OCI-LY7 (cell line): Measurements from ENCODE around the gene TM6SF1. TPM values are rescaled to one million over a fixed set of nuclear protein-coding genes. Genes with fewer than 3 reads are reported as not detected.
"Not testable (repeated sequence)": the region's sequence is repeated elsewhere in the genome, so short reads cannot be mapped to it uniquely, and the experiment has no call there.

Source experiments
- BruUV-seq: library from RNA; stranded (reverse); fragments of 400-500 nt; replicated peaks from 2 replicates; lab custom pipeline; 2021; lab: Mats Ljungman, UMichigan
- CTCF ChIA-PET: fragments of 300-600 bp; sonication (Branson Sonifier 250); formaldehyde crosslinking; loops from one replicate; lab custom pipeline; 2022; ENCODE audit warnings: antibody characterized with exemption; ENCODE audit not compliant: unreplicated experiment; lab: Charles Lee
- POLR2A ChIA-PET: fragments of 300-600 bp; sonication (Branson Sonifier 250); formaldehyde crosslinking; loops from one replicate; lab custom pipeline; 2022; ENCODE audit warnings: antibody characterized with exemption; lab: Charles Lee
- DNase-seq: peaks from one replicate; pipeline ENCODE4 v3.0.0-alpha.2; 2015; ENCODE audit warnings: low spot score
- H2AFZ ChIP-seq: fragments of 200-600 bp; sonication (generic), shearing (Covaris generic); 2 replicates; pipeline ENCODE4 v1.6.1; 2014; ENCODE audit warnings: mild to moderate bottlenecking, antibody characterized with exemption, low read length, moderate library complexity
- H3K27ac ChIP-seq: fragments of 200-600 bp; sonication (generic); 2 replicates; pipeline ENCODE4 v1.5.1; 2014; ENCODE audit warnings: mixed run types, low read depth, mild to moderate bottlenecking, moderate library complexity, low read length, inconsistent platforms; ENCODE audit not compliant: poor library complexity, severe bottlenecking
- H3K36me3 ChIP-seq: fragments of 200-600 bp; sonication (generic); 2 replicates; pipeline ENCODE4 v1.6.1; 2014; ENCODE audit warnings: mild to moderate bottlenecking, antibody characterized with exemption, low read length, moderate library complexity, mixed read lengths; ENCODE audit not compliant: insufficient read depth
- H3K4me1 ChIP-seq: fragments of 200-600 bp; sonication (generic); 2 replicates; pipeline ENCODE4 v1.5.1; 2014; ENCODE audit warnings: mild to moderate bottlenecking, low read length; ENCODE audit not compliant: insufficient read depth, poor library complexity, severe bottlenecking
- H3K4me2 ChIP-seq: fragments of 200-600 bp; sonication (generic); 2 replicates; pipeline ENCODE4 v1.6.1; 2014; ENCODE audit warnings: mild to moderate bottlenecking, low read length
- H3K4me3 ChIP-seq: fragments of 200-600 bp; sonication (generic); 2 replicates; pipeline ENCODE4 v1.5.1; 2014; ENCODE audit warnings: mild to moderate bottlenecking, low read depth, low read length; ENCODE audit not compliant: poor library complexity, severe bottlenecking
- H3K79me2 ChIP-seq: fragments of 200-600 bp; sonication (generic); 2 replicates; pipeline ENCODE4 v1.6.1; 2016; ENCODE audit warnings: low read depth, mild to moderate bottlenecking, low read length, moderate library complexity, mixed read lengths; ENCODE audit not compliant: insufficient read depth
- H3K9me2 ChIP-seq: fragments of 200-600 bp; sonication (generic); 2 replicates; pipeline ENCODE4 v1.6.1; 2016; ENCODE audit warnings: mild to moderate bottlenecking, low read length, mixed read lengths; ENCODE audit not compliant: insufficient read depth
- H3K9me3 ChIP-seq: fragments of 200-600 bp; sonication (generic); 2 replicates; pipeline ENCODE4 v1.6.1; 2014; ENCODE audit warnings: mild to moderate bottlenecking, mixed run types, low read length, mixed read lengths
- H4K20me1 ChIP-seq: fragments of 200-600 bp; sonication (generic); 2 replicates; pipeline ENCODE4 v1.6.1; 2014; ENCODE audit warnings: mild to moderate bottlenecking, antibody characterized with exemption, low read length, moderate library complexity, mixed read lengths; ENCODE audit not compliant: insufficient read depth
- CTCF ChIP-seq: fragments of 200-600 bp; sonication (generic); conservative IDR thresholded peaks from 2 replicates; pipeline ENCODE4 v1.5.1; 2014; ENCODE audit warnings: mild to moderate bottlenecking, antibody characterized with exemption, low read length, moderate library complexity, mixed read lengths
- EZH2phosphoT487 ChIP-seq: fragments of 200-600 bp; sonication (generic); IDR thresholded peaks from 2 replicates; pipeline ENCODE4 v1.6.1; 2018; ENCODE audit warnings: low read depth, borderline replicate concordance, mild to moderate bottlenecking, mixed run types, antibody characterized with exemption, low read length, moderate library complexity, mixed read lengths
- intact Hi-C: fragments of 100-400 bp; cut with micrococcal nuclease; formaldehyde crosslinking; loops from one replicate; pipeline ENCODE4 v1.10.0; 2022; ENCODE audit not compliant: unreplicated experiment
- total RNA-seq, 2 experiments: library from RNA; depleted of rRNA in 1 of 2; stranded (reverse); fragments of >200 nt in 1 of 2; shearing (Covaris generic) in 1 of 2; gene quantifications; 2 replicates each; pipeline ENCODE4 v1.2.3, GENCODE V29; 2014 to 2022

TM6SF1 gene
- total RNA-seq, 2 experiments from 2014 or later: 27.2 to 28.7 TPM

- CTCF ChIA-PET: interaction anchor here (1.3 kb wide), 1 partner anchor 57 kb away, joined by 6 read pairs; the partner anchor contains the start of gene C15orf40
- peak overlapping the region; percentile 85; the same call in 1 of the 2 replicates for H2AFZ ChIP-seq
- BruUV-seq: no TSS peak
- intact Hi-C loops: no loop called here
- peak overlapping the region; percentile 82 for H3K27ac ChIP-seq
- H3K79me2 ChIP-seq: peaks cover 38% of the 10 kb centered on the region
- POLR2A ChIA-PET: interaction anchor here (0.7 to 3.7 kb wide), 6 partner anchors 14 to 141 kb away, joined by 3 to 17 read pairs (median 3); partner anchors contain the start of gene TM6SF1
- TF ChIP-seq EZH2phosphoT487: no peak
- TF ChIP-seq CTCF: no peak
- H3K9me2 ChIP-seq: no peaks in the 10 kb centered on the region
- peaks cover 30% of the 10 kb centered on the region for H3K36me3 ChIP-seq
- H3K4me1 ChIP-seq: peaks cover 33% of the 10 kb centered on the region
- peak overlapping the region; percentile 80 for H3K4me3 ChIP-seq
- peaks cover 22% of the 10 kb centered on the region for H3K9me3 ChIP-seq
- peaks cover 31% of the 10 kb centered on the region for H4K20me1 ChIP-seq
- H3K4me2 ChIP-seq: peak overlapping the region; percentile 89
- peak; percentile 21 for DNase-seq
Observed at GRCh38 chr15:83068054-83068453, 39.4 kb upstream of the TM6SF1 start.

GRCh38 chr15:83069211-83069642 lies 38.2 kb upstream of the TM6SF1 start:
- peak; percentile 89 for DNase-seq
- H3K4me3 ChIP-seq, BruUV-seq, intact Hi-C loops, CTCF ChIA-PET, H3K9me2 ChIP-seq, H2AFZ ChIP-seq, H3K4me2 ChIP-seq: not testable (repeated sequence)
- H3K36me3 ChIP-seq: peaks cover 18% of the 10 kb centered on the region; the same call in 1 of the 2 replicates
- H4K20me1 ChIP-seq: peaks cover 19% of the 10 kb centered on the region
- peaks cover 21% of the 10 kb centered on the region for H3K4me1 ChIP-seq
- H3K79me2 ChIP-seq: peaks cover 26% of the 10 kb centered on the region
- POLR2A ChIA-PET: interaction anchor here (0.6 to 3.7 kb wide), 7 partner anchors 37 to 1888 kb away, joined by 3 to 17 read pairs (median 4); partner anchors contain the start of gene C15orf40
- peaks cover 29% of the 10 kb centered on the region for H3K9me3 ChIP-seq
- H3K27ac ChIP-seq: peak overlapping the region; percentile 82

- POLR2A ChIA-PET: interaction anchor here (0.6 kb wide), 1 partner anchor 37 kb away, joined by 8 read pairs; no protein-coding TSS in a partner anchor
Observed at GRCh38 chr15:83077491-83078230, 29.8 kb upstream of the TM6SF1 start.

More at GRCh38 chr15:83077491-83078230, 29.8 kb upstream of the TM6SF1 start:
- Histone ChIP-seq H3K9me2 (no peaks in the 10 kb centered on the region), H4K20me1 (no peaks in the 10 kb centered on the region), H3K36me3 (no peaks in the 10 kb centered on the region), H3K79me2 (no peaks in the 10 kb centered on the region), H2AFZ (no peak overlapping the region), H3K4me1 (no peaks in the 10 kb centered on the region), H3K9me3 (peaks cover 18% of the 10 kb centered on the region), H3K27ac (no peak overlapping the region), H3K4me3 (no peak overlapping the region), H3K4me2 (no peak overlapping the region)
- intact Hi-C loops: no loop called here
- CTCF ChIA-PET: no interaction called here
- no peak for DNase-seq
- no peak for TF ChIP-seq EZH2phosphoT487
- no peak for TF ChIP-seq CTCF
- BruUV-seq: no TSS peak
